Measurements from ENCODE around the gene MPZL1. TPM values are rescaled to one million over a fixed set of nuclear protein-coding genes. Genes with fewer than 3 reads are reported as not detected.

Gene MPZL1
- total and polyA plus RNA-seq, 2 of the 8 experiments (the other 6 are each of a cell fraction or from before 2014, with no cell fraction given): 37.8 to 120 TPM

- TF ChIP-seq, protein P1, sequence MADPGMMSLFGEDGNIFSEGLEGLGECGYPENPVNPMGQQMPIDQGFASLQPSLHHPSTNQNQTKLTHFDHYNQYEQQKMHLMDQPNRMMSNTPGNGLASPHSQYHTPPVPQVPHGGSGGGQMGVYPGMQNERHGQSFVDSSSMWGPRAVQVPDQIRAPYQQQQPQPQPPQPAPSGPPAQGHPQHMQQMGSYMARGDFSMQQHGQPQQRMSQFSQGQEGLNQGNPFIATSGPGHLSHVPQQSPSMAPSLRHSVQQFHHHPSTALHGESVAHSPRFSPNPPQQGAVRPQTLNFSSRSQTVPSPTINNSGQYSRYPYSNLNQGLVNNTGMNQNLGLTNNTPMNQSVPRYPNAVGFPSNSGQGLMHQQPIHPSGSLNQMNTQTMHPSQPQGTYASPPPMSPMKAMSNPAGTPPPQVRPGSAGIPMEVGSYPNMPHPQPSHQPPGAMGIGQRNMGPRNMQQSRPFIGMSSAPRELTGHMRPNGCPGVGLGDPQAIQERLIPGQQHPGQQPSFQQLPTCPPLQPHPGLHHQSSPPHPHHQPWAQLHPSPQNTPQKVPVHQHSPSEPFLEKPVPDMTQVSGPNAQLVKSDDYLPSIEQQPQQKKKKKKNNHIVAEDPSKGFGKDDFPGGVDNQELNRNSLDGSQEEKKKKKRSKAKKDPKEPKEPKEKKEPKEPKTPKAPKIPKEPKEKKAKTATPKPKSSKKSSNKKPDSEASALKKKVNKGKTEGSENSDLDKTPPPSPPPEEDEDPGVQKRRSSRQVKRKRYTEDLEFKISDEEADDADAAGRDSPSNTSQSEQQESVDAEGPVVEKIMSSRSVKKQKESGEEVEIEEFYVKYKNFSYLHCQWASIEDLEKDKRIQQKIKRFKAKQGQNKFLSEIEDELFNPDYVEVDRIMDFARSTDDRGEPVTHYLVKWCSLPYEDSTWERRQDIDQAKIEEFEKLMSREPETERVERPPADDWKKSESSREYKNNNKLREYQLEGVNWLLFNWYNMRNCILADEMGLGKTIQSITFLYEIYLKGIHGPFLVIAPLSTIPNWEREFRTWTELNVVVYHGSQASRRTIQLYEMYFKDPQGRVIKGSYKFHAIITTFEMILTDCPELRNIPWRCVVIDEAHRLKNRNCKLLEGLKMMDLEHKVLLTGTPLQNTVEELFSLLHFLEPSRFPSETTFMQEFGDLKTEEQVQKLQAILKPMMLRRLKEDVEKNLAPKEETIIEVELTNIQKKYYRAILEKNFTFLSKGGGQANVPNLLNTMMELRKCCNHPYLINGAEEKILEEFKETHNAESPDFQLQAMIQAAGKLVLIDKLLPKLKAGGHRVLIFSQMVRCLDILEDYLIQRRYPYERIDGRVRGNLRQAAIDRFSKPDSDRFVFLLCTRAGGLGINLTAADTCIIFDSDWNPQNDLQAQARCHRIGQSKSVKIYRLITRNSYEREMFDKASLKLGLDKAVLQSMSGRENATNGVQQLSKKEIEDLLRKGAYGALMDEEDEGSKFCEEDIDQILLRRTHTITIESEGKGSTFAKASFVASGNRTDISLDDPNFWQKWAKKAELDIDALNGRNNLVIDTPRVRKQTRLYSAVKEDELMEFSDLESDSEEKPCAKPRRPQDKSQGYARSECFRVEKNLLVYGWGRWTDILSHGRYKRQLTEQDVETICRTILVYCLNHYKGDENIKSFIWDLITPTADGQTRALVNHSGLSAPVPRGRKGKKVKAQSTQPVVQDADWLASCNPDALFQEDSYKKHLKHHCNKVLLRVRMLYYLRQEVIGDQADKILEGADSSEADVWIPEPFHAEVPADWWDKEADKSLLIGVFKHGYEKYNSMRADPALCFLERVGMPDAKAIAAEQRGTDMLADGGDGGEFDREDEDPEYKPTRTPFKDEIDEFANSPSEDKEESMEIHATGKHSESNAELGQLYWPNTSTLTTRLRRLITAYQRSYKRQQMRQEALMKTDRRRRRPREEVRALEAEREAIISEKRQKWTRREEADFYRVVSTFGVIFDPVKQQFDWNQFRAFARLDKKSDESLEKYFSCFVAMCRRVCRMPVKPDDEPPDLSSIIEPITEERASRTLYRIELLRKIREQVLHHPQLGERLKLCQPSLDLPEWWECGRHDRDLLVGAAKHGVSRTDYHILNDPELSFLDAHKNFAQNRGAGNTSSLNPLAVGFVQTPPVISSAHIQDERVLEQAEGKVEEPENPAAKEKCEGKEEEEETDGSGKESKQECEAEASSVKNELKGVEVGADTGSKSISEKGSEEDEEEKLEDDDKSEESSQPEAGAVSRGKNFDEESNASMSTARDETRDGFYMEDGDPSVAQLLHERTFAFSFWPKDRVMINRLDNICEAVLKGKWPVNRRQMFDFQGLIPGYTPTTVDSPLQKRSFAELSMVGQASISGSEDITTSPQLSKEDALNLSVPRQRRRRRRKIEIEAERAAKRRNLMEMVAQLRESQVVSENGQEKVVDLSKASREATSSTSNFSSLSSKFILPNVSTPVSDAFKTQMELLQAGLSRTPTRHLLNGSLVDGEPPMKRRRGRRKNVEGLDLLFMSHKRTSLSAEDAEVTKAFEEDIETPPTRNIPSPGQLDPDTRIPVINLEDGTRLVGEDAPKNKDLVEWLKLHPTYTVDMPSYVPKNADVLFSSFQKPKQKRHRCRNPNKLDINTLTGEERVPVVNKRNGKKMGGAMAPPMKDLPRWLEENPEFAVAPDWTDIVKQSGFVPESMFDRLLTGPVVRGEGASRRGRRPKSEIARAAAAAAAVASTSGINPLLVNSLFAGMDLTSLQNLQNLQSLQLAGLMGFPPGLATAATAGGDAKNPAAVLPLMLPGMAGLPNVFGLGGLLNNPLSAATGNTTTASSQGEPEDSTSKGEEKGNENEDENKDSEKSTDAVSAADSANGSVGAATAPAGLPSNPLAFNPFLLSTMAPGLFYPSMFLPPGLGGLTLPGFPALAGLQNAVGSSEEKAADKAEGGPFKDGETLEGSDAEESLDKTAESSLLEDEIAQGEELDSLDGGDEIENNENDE (IDR thresholded peaks at IDR 0.05; ENCODE audit: insufficient replicate concordance, low read length): no peak
- TF ChIP-seq RNF2 (IDR thresholded peaks at IDR 0.05; ENCODE audit: borderline replicate concordance, low read depth, low read length, missing control alignments, poor library complexity, severe bottlenecking): no peak
- TF ChIP-seq FOSL1 (IDR thresholded peaks at IDR 0.05; ENCODE audit: insufficient read depth, low read depth, low read length): no peak
- TF ChIP-seq TAF7 (optimal IDR thresholded peaks at IDR 0.05; ENCODE audit: borderline replicate concordance, low read depth, low read length): no peak
- TF ChIP-seq YY1 (IDR thresholded peaks at IDR 0.05; ENCODE audit: low read depth, low read length): no peak
- no peak for TF ChIP-seq GABPA (IDR thresholded peaks at IDR 0.05; ENCODE audit: borderline replicate concordance, insufficient read depth, low read length)
- no peak for TF ChIP-seq CBX5 (IDR thresholded peaks at IDR 0.05; ENCODE audit: low read depth, low read length)
- TF ChIP-seq, protein P2, sequence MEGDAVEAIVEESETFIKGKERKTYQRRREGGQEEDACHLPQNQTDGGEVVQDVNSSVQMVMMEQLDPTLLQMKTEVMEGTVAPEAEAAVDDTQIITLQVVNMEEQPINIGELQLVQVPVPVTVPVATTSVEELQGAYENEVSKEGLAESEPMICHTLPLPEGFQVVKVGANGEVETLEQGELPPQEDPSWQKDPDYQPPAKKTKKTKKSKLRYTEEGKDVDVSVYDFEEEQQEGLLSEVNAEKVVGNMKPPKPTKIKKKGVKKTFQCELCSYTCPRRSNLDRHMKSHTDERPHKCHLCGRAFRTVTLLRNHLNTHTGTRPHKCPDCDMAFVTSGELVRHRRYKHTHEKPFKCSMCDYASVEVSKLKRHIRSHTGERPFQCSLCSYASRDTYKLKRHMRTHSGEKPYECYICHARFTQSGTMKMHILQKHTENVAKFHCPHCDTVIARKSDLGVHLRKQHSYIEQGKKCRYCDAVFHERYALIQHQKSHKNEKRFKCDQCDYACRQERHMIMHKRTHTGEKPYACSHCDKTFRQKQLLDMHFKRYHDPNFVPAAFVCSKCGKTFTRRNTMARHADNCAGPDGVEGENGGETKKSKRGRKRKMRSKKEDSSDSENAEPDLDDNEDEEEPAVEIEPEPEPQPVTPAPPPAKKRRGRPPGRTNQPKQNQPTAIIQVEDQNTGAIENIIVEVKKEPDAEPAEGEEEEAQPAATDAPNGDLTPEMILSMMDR (IDR thresholded peaks at IDR 0.05; ENCODE audit: control extremely low read depth in 1 of 3, insufficient read depth in 1 of 3, low read depth in 1 of 3, low read length in 3 of 3): no peak
- no peak for TF ChIP-seq POLR2A (IDR thresholded peaks at IDR 0.05; ENCODE audit: control extremely low read depth in 1 of 2, low read depth in 2 of 2, low read length in 2 of 2)
Observed at GRCh38 chr1:167722870-167723251, 1.1 kb downstream of the MPZL1 start (continued).
